Right cardiac atrium (tissue), 5 donors: ENCODE results near the gene CD3D. TPM values are rescaled to one million over a fixed set of nuclear protein-coding genes. Genes with fewer than 3 reads are reported as not detected.
A peak's percentile ranks its signal among the peaks of the same experiment; 100 is the strongest.

ENCODE experiments used
- ATAC-seq, 2 donors: fragments of 200-7000 bp; cut with Tn5 transposase; one replicate each; pipeline versions ENCODE4 v1.8.0 to v1.9.1; 2020; ENCODE audit warnings: moderate library complexity in 2 of 2, mild to moderate bottlenecking in 1 of 2
- DNase-seq, 3 donors: peaks; one replicate each; pipeline ENCODE4 v3.0.0-alpha.2; 2020
- H3K27ac ChIP-seq: one replicate; pipeline ENCODE4 v1.5.1; 2013; ENCODE audit warnings: mild to moderate bottlenecking, low read length, control low read depth, moderate library complexity
- H3K27me3 ChIP-seq: one replicate; pipeline ENCODE4 v1.6.1; 2013; ENCODE audit not compliant: control insufficient read depth, insufficient read depth
- H3K4me1 ChIP-seq: one replicate; pipeline ENCODE4 v1.6.1; 2013; ENCODE audit warnings: low read length; ENCODE audit not compliant: control insufficient read depth, insufficient read depth
- H3K4me3 ChIP-seq: one replicate; pipeline ENCODE4 v1.5.1; 2013; ENCODE audit warnings: low read length, control low read depth
- H3K9me3 ChIP-seq: one replicate; pipeline ENCODE4 v1.6.1; 2013; ENCODE audit warnings: low read length; ENCODE audit not compliant: control insufficient read depth
- WGBS: extraction: QIAGEN DNeasy Blood & Tissue Kit; methylation state at CpG from one replicate; pipeline ENCODE4 v1.1.7; 2013; 5-methylcytosine and 5-hydroxymethylcytosine counted together
- intact Hi-C, 4 donors: fragments of 100-400 bp; cut with DNase I; formaldehyde crosslinking; loops; one replicate each; pipeline versions ENCODE4 v1.11.0 to v1.14.0; 2022 to 2023
- long read RNA-seq, 4 donors: library from polyadenylated mRNA; unstranded; transcript quantifications; one replicate each; pipeline ENCODE4 v2.0.0, GENCODE V29; 2020 to 2021
- polyA plus RNA-seq: library from polyadenylated mRNA; stranded (reverse); fragments of 200-250 nt; gene quantifications from one replicate; pipeline ENCODE4 v1.2.3, GENCODE V29; 2013
- total RNA-seq, 4 donors: library from RNA; stranded (reverse); fragmentation: NEBNext Ultra II Directional; extraction: Animal tissue kit (Norgen Biotek cat#: 25700); gene quantifications; one replicate each; pipeline ENCODE4 v1.2.1, GENCODE V29; 2021
- donor health status: healthy with polysubstance abuse.
- donor health status: DM: no; HTN: yes; CAD: no.
- donor health status: DM: no; HTN: no; CAD: no.
- donor health status: DM: no; HTN: yes; CAD: no; lungs with severe emphysema.
- donor health status: DM: yes; HTN: yes; CAD: no.

Gene CD3D
- total RNA-seq (1 to 10 TPM in 2 of 4 donors, under 1 TPM in 2; 0.29 to 1.9 (median 0.86) TPM), polyA plus RNA-seq (0.27 TPM)
- long read RNA-seq, donor 1, result 0 reads
- long read RNA-seq, donor 2, result 0 reads
- long read RNA-seq, donor 3, result 0 reads
- long read RNA-seq, donor 4, result 0 reads

DNA sequence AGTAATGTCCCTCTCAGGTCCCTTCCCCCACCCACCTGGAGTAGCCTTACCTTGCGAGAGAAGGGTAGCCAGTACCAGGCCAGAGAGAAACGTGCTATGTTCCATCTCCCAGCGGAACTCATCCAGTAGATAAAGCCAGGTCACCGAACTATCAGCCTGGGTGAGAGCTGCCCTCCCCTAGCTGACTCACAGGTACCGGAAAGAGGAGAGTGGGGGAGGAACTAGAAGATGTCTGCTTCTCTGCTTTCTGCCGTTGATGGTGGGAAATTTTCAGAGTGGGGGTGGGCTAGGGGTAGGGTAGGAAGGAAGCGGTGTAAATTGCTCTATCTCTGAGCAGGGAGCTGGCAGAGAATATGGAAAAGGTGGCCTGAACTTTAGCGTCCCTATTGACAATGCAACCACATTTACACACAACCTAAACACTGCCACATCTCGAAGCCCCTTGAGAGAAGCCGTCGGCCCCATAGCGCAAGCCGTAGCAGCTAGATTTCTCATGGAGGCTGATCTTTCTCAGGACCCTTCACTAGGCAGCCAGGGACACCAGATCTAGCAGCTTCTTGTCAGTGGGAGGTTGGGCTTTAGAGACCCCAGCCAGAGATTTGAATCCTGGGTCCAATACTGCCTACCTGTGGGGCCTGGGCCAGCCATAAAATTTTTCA, at the start of gene CD3D:
CD3D (minus strand) TSS at position 203 of the 659 bp plus-strand sequence; CDS start at position 105, 98 bp downstream.
- DNase-seq, result no peak
- 68% methylated on average over 13 of the region's 13 CpGs for WGBS
- intact Hi-C loops, result no loop called here
- Histone ChIP-seq H3K27ac (no peak within 1 kb of the TSS), H3K27me3 (peaks cover 2% of the 10 kb centered on the region), H3K4me3 (no peak within 1 kb of the TSS), H3K9me3 (no peaks in the 10 kb centered on the region), H3K4me1 (no peaks in the 10 kb centered on the region)
- ATAC-seq, result no peak

DNA sequence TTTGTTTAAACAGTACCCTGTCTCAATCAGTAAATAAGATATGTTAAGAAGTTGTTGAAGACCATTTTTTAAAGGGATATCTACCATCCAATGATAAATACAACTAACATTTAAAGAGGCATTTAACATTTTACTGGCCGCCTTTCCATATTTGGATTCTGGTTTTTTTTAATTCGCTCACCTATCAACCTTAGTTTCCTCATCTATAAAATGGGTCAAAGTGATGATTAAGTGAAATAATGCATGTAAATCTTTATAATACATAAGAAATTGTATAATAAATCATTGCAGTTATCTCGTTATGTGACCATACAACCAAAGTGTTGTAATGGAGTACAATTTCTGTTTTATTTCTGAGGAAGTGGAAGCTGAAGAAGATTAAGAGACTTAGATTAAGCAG, 41.2 kb upstream of the CD3D start:
- 95% methylated on average over 3 of the region's 3 CpGs for WGBS
- no peaks in the 10 kb centered on the region for H3K9me3 ChIP-seq
- no peak for DNase-seq
- intact Hi-C loops, result loop anchor here in 1 of 4 donors (10.0 kb wide), 1 partner anchor 101 kb away; no protein-coding TSS in a partner anchor
- no peaks in the 10 kb centered on the region for H3K27me3 ChIP-seq
- no peaks in the 10 kb centered on the region for H3K4me1 ChIP-seq
- no peak overlapping the region for H3K27ac ChIP-seq
- no peak overlapping the region for H3K4me3 ChIP-seq
- no peak for ATAC-seq

GRCh38 chr11:118382954-118383353, 40.4 kb upstream of the CD3D start:
- intact Hi-C loops, result loop anchor here in 1 of 4 donors (10.0 kb wide), 1 partner anchor 102 kb away; no protein-coding TSS in a partner anchor
- Histone ChIP-seq H3K27me3 (no peaks in the 10 kb centered on the region), H3K9me3 (no peaks in the 10 kb centered on the region), H3K4me3 (no peak overlapping the region), H3K4me1 (no peaks in the 10 kb centered on the region), H3K27ac (no peak overlapping the region)
- no peak for ATAC-seq
- no peak for DNase-seq
- WGBS, result 91% methylated on average over 3 of the region's 3 CpGs

DNA sequence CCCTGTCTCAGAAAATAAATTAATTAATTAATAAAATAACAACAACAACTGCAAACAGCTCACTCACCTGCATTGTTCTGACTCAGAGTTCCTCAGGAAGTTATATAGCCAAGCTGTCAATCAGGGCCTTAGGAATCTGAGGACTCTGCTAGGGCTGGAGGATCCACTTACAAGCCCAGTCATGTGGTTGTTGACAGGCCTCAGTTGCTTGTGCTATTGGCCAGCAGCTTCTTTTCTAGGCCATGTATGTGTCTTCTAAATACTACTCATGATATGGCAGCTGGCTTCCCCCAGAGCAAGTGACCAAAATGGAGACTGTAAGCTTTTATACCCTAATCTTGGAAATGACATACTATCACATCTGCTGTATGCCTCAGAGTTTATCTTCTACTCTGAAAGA, 38.1 kb upstream of the CD3D start:
- intact Hi-C loops, result loop anchor here in 1 of 4 donors (10.0 kb wide), 1 partner anchor 104 kb away; no protein-coding TSS in a partner anchor
- no peak overlapping the region for H3K4me3 ChIP-seq
- H3K27me3 ChIP-seq, result no peaks in the 10 kb centered on the region
- no peak overlapping the region for H3K27ac ChIP-seq
- ATAC-seq (no peak), DNase-seq (no peak)
- H3K4me1 ChIP-seq, result no peaks in the 10 kb centered on the region
- no peaks in the 10 kb centered on the region for H3K9me3 ChIP-seq

DNA sequence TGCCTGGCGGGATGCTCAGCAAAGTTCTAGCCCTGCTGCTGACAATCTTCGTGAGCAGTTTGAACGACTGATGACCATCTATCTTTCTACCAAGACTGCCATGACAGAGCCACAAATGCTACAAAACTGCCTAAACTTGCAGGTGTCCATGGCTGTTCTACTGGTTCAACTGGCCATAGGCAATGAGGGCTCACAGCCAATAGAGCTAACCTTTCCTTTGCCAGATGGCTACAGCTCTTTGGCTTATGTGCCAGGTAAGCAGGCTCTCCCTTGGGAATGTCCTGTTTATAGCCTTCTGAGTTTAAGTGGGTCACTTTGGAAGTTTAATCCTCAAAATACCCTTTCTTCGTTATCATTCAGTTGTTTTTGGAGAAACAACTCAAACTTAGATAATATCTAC, 37.0 kb upstream of the CD3D start:
- ATAC-seq (no peak), DNase-seq (no peak)
- Histone ChIP-seq H3K9me3 (no peaks in the 10 kb centered on the region), H3K27ac (no peak overlapping the region), H3K4me1 (no peaks in the 10 kb centered on the region), H3K4me3 (no peak overlapping the region), H3K27me3 (no peaks in the 10 kb centered on the region)
- intact Hi-C loops, result no loop called here
- 92% methylated on average over 4 of the region's 4 CpGs for WGBS

GRCh38 chr11:118375978-118376377, 33.5 kb upstream of the CD3D start:
- Histone ChIP-seq H3K27me3 (no peaks in the 10 kb centered on the region), H3K9me3 (no peaks in the 10 kb centered on the region), H3K4me3 (no peak overlapping the region), H3K27ac (no peak overlapping the region), H3K4me1 (no peaks in the 10 kb centered on the region)
- no peak for DNase-seq
- intact Hi-C loops, result no loop called here
- ATAC-seq, result no peak

- ATAC-seq (no peak), DNase-seq (no peak)
- Histone ChIP-seq H3K27me3 (no peaks in the 10 kb centered on the region), H3K4me1 (no peaks in the 10 kb centered on the region), H3K27ac (no peak overlapping the region), H3K4me3 (no peak overlapping the region), H3K9me3 (no peaks in the 10 kb centered on the region)
- WGBS, result 84% methylated on average over 3 of the region's 3 CpGs
- intact Hi-C loops, result no loop called here
These were observed 32.2 kb upstream of the CD3D start for GRCh38 chr11:118374729-118375128.

DNA sequence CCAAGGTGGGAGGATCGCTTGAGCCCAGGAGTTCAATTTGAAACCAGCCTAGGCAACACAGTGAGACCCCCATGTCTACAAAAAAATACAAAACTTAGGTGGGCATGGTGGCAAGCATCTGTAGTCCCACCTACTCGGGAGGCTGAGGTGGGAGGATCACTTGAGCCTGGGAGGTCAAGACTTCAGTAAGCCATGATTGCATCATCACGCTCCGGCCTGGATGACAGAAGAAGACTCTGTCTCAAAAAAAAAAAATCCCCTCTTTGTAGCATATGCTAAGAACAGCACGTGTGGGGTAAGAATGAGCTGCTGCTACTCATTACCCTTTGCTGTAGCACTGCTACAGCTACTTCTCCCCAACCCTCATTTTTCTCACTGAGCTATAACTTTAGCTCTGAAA, 31.4 kb upstream of the CD3D start:
- no peak for DNase-seq
- Histone ChIP-seq H3K9me3 (no peaks in the 10 kb centered on the region), H3K27me3 (no peaks in the 10 kb centered on the region), H3K27ac (no peak overlapping the region), H3K4me3 (no peak overlapping the region), H3K4me1 (no peaks in the 10 kb centered on the region)
- intact Hi-C loops, result no loop called here
- no peak for ATAC-seq
- WGBS, result 95% methylated on average over 5 of the region's 5 CpGs

GRCh38 chr11:118373263-118373662, 30.8 kb upstream of the CD3D start:
- DNase-seq (no peak), ATAC-seq (no peak)
- no peaks in the 10 kb centered on the region for H3K9me3 ChIP-seq
- WGBS, result 96% methylated on average over 2 of the region's 2 CpGs
- H3K4me3 ChIP-seq, result no peak overlapping the region
- intact Hi-C loops, result no loop called here
- H3K27ac ChIP-seq, result no peak overlapping the region
- no peaks in the 10 kb centered on the region for H3K4me1 ChIP-seq
- H3K27me3 ChIP-seq, result no peaks in the 10 kb centered on the region

DNA sequence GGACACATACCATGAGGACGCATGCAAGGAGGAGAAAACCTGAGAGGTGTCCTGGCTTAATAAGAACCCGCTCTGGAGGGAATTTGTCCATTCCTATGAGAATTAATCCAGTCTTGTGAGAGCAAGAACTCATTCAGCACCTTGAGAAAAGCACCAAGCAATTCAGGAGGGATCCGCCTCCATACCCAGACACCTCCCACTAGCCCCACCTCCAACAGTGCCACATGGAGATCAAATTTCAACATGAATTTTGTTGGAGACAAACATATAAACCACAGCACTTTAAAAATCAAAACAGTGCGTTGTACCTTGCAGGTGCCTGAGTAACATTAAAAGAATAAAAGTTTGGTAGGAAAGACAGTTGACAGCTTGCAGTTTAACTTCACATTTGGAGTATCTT, 28.3 kb upstream of the CD3D start:
- no peak for ATAC-seq

GRCh38 chr11:118366287-118366686, 23.8 kb upstream of the CD3D start:
- WGBS, result 66% methylated on average over 1 of the region's 1 CpG
- H3K4me1 ChIP-seq, result peaks cover 4% of the 10 kb centered on the region

More for the DNA sequence above, 28.3 kb upstream of the CD3D start:
- Histone ChIP-seq H3K27ac (no peak overlapping the region), H3K9me3 (no peaks in the 10 kb centered on the region), H3K4me3 (no peak overlapping the region), H3K27me3 (no peaks in the 10 kb centered on the region), H3K4me1 (peaks cover 2% of the 10 kb centered on the region)
- 98% methylated on average over 4 of the region's 4 CpGs for WGBS
- no peak for DNase-seq
- intact Hi-C loops, result no loop called here

More at GRCh38 chr11:118366287-118366686, 23.8 kb upstream of the CD3D start:
- Histone ChIP-seq H3K27ac (no peak overlapping the region), H3K4me3 (no peak overlapping the region), H3K9me3 (no peaks in the 10 kb centered on the region), H3K27me3 (no peaks in the 10 kb centered on the region)
- intact Hi-C loops, result no loop called here
- ATAC-seq (peak; percentile 76 to 88), DNase-seq (no peak)
